ENCODE measurements around the gene RAB39A. TPM values are rescaled to one million over a fixed set of nuclear protein-coding genes. Genes with fewer than 3 reads are reported as not detected.

RAB39A gene
- total and polyA plus RNA-seq, 9 of the 15 experiments (the other 6 are each of a cell fraction or from before 2014, with no cell fraction given), result not detected

GRCh38 chr11:108008656-108009496 is 80.6 kb downstream of the RAB39A start, which contains the start of gene CUL5 (continued):
- peak; percentile 20; the same call in 1 of the 2 replicates for TF ChIP-seq THAP12 (CRISPR knock-in tag; IDR thresholded peaks at IDR 0.05)
- peak; percentile 46; the same call in 1 of the 2 replicates for TF ChIP-seq ZNF384 (IDR thresholded peaks at IDR 0.05; ENCODE audit: low read depth, low read length)
- peak; percentile 85 for TF ChIP-seq BRD9 (IDR thresholded peaks at IDR 0.05; ENCODE audit: low read depth, partially characterized antibody)
- TF ChIP-seq CBX1 (IDR thresholded peaks at IDR 0.05; ENCODE audit: low read depth), result peak; percentile 91; the same call in 1 of the 2 replicates
- peak; percentile 23; the same call in 1 of the 2 replicates for TF ChIP-seq JUNB (CRISPR knock-in tag; conservative IDR thresholded peaks at IDR 0.05)
- TF ChIP-seq MTA3 (IDR thresholded peaks at IDR 0.05; ENCODE audit: borderline replicate concordance), result 0 out of 2 replicates have a peak, but pooled peaks have one; percentile 85
- TF ChIP-seq PREB (CRISPR knock-in tag; IDR thresholded peaks at IDR 0.05), result no peak
- peak; percentile 90 for TF ChIP-seq L3MBTL2 (IDR thresholded peaks at IDR 0.05)
- TF ChIP-seq SMAD4 (CRISPR knock-in tag; conservative IDR thresholded peaks at IDR 0.05), result peak; percentile 85
- peak; percentile 29; the same call in 1 of the 2 replicates for TF ChIP-seq E2F4 (CRISPR knock-in tag; IDR thresholded peaks at IDR 0.05; ENCODE audit: low read depth)
- peak; percentile 42 for TF ChIP-seq ZNF24 (IDR thresholded peaks at IDR 0.05)
- TF ChIP-seq ZNF655 (CRISPR knock-in tag; IDR thresholded peaks at IDR 0.05), result no peak
- TF ChIP-seq RBBP5 (IDR thresholded peaks at IDR 0.05; ENCODE audit: borderline replicate concordance, insufficient read depth, low read length, poor library complexity, severe bottlenecking), result peak; percentile 83
- TF ChIP-seq RBFOX2 (IDR thresholded peaks at IDR 0.05; ENCODE audit: low read depth, low read length), result peak; percentile 98
- no peak for TF ChIP-seq TCF7 (IDR thresholded peaks at IDR 0.05; ENCODE audit: borderline replicate concordance)
- peak in 1 of 2 experiments; percentile 60; a peak in 2 of 4 replicates for TF ChIP-seq RCOR1 (IDR thresholded peaks at IDR 0.05; ENCODE audit: borderline replicate concordance in 1 of 2, low read depth in 2 of 2, low read length in 2 of 2)
- peak; percentile 96 for TF ChIP-seq STAT6 (CRISPR knock-in tag; IDR thresholded peaks at IDR 0.05)
- TF ChIP-seq PYGO2 (tag; IDR thresholded peaks at IDR 0.05), result no peak
